ENCODE results near the gene GPR65.

GPR65 gene

GRCh38 chr14:88043529-88044443, 38.9 kb downstream of the GPR65 start:
- DNase-seq, result no peak

DNA sequence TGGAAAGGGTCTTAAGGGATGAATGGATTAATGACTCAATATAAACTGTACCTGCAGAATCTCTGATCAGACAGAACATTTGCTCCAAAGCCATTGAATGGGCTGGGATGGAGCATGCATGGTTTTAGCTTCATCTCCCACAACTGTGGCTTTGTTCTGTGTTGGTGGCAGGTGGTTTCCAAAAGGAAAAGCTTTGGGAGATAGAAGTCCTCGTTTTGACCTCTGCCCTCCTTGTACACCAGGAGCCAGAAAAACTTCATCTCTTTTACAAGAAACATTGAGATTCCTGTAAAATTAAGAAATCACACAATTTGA, 39.5 kb downstream of the GPR65 start:
- DNase-seq, result no peak

DNA sequence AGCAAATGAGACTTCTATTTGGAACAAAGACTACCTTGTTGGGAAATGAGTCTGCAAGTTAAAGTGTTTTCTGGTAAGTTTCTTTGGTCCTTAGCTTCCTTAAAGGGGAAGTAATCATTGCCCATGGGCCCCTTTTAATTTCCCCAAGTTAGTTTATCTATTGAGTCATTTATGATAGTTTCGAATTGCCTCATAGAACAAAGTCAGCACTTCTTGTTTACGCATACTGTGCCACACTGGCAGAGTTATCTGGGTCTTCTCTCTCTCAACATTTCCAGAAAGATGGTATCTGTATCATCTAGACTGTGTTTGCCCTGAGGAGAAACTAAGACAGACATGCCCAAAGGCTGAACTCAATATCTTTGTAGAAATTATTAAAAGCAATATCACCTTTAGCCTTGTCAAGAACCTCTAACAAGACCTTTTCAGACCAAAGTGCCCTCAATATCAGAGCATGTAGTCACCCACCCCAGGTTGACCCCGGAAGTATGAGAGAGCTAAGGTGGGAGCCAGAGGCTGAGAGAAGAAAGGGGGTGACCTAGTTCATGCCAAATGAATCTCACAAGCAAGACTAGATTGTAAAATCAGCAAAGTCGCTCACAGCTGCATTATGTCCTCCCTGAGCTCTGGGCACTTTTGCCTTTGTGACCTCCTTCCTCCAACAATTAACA, 40.0 kb downstream of the GPR65 start:
- DNase-seq, result no peak

DNA sequence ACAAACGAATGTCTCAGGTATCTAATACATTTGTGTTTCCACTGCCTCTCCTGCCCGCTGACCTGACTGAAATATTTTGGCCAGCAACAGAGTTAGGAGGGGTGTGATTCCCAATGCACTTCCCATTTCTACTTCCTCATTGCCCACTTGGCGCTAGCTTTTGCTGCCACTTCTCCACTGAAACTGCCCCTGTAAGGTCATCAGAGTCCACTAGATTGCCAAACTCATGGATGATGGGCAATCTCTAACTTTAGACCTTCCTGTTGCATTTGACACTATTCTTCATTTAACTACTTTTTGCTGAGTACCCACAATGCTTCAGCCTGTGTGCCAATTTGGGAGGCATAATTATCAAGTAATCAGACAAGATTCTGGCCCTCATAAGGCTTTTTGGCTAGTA, 40.8 kb downstream of the GPR65 start:
- no peak for DNase-seq

- no peak for DNase-seq
Measured at GRCh38 chr14:88048351-88048750, 43.4 kb downstream of the GPR65 start.

- DNase-seq, result no peak
Measured at GRCh38 chr14:88049266-88049665, 44.3 kb downstream of the GPR65 start.

- no peak for DNase-seq
Measured at GRCh38 chr14:88049936-88050335, 45.0 kb downstream of the GPR65 start.

- DNase-seq, result no peak
Measured at GRCh38 chr14:88060576-88060975, 55.6 kb downstream of the GPR65 start.

- no peak for DNase-seq
Measured at GRCh38 chr14:88063811-88064210, 58.9 kb downstream of the GPR65 start.
